PC-9 (cell line): ENCODE data around the gene NCOA3.

Experiments used
- EZH2 ChIP-seq: fragments of 200-600 bp; sonication (generic); IDR thresholded peaks from 2 replicates; pipeline ENCODE4 v1.8.0; 2017; ENCODE audit warnings: antibody characterized with exemption, low read depth
- TF ChIP-seq, protein P1 (sequence below): fragments of 200-600 bp; sonication (generic); conservative IDR thresholded peaks from 2 replicates; pipeline ENCODE4 v1.6.1; 2017; ENCODE audit warnings: mixed run types, antibody characterized with exemption, mild to moderate bottlenecking, moderate library complexity

DNA sequence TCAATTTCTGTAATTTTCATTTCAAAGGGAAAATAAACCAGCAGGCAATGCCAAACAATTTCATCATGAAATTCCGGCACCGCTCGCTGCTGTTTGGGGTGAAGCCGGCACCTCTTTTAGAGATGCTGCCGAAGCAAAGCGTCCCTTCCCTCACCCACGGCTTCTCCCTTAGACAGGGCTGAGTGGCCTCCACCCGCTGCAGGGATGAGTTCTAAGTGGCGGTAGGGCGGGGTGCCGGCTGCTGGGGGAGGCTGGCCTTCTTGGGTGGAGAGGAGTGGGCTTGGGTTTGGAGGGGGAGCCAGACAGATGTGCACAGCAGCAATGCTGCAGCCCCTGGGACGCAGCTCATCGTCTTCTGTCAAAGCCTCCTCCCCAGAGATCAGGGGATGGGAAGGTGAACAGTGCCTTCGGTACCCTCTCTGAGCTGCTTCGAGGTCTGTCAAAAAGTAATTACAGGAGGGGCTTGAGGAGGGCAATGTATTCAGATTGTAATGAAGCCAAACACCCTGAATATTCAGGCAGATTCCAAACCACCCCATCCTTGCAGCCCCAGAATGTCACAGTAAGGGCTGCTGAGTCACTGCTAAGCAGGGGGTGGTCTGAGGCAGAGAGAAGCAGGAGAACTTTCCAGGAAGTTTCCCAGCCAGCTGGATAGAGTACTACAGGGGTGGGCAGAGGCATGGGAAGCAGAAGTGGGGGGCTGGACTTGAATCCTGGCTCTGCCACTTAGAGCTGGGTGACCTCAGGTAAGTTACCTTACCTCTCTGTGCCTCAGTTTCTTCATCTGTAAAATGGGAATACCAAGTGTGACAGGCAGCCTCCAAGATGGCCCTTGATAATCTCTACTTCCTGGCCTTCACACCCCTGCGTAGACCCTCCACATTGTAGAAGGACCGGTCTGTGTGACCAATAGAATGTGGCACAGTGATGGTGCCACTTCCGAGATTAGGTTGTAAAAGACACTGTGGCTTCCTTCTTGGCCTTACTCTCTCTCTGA, 187.0 kb downstream of the NCOA3 start:
- TF ChIP-seq, protein P1, sequence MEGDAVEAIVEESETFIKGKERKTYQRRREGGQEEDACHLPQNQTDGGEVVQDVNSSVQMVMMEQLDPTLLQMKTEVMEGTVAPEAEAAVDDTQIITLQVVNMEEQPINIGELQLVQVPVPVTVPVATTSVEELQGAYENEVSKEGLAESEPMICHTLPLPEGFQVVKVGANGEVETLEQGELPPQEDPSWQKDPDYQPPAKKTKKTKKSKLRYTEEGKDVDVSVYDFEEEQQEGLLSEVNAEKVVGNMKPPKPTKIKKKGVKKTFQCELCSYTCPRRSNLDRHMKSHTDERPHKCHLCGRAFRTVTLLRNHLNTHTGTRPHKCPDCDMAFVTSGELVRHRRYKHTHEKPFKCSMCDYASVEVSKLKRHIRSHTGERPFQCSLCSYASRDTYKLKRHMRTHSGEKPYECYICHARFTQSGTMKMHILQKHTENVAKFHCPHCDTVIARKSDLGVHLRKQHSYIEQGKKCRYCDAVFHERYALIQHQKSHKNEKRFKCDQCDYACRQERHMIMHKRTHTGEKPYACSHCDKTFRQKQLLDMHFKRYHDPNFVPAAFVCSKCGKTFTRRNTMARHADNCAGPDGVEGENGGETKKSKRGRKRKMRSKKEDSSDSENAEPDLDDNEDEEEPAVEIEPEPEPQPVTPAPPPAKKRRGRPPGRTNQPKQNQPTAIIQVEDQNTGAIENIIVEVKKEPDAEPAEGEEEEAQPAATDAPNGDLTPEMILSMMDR: no peak
- no peak for TF ChIP-seq EZH2
